Ascending aorta (tissue), 2 donors: ENCODE results near the gene SLC35F3. TPM values are rescaled to one million over a fixed set of nuclear protein-coding genes. Genes with fewer than 3 reads are reported as not detected.

ENCODE experiments used
- DNase-seq, 2 donors: peaks; one replicate each; pipeline ENCODE4 v3.0.0-alpha.2; 2019; ENCODE audit warnings: low spot score in 2 of 2
- H3K27ac ChIP-seq, 2 donors: fragments of 200-600 bp; sonication (generic); one replicate each; pipeline ENCODE4 v1.5.1; 2016 to 2017; ENCODE audit warnings: mild to moderate bottlenecking in 1 of 2
- H3K27me3 ChIP-seq: fragments of 200-600 bp; sonication (generic); one replicate; pipeline ENCODE4 v1.5.1; 2017
- H3K36me3 ChIP-seq, 2 donors: fragments of 200-600 bp; sonication (generic); one replicate each; pipeline ENCODE4 v1.5.1; 2016
- H3K4me1 ChIP-seq, 2 donors: fragments of 200-600 bp; sonication (generic); one replicate each; pipeline ENCODE4 v1.5.1; 2016 to 2017; ENCODE audit warnings: mild to moderate bottlenecking in 1 of 2
- H3K4me3 ChIP-seq, 2 donors: fragments of 200-600 bp; sonication (generic); one replicate each; pipeline ENCODE4 v1.5.1; 2016 to 2017; ENCODE audit warnings: mild to moderate bottlenecking in 1 of 2
- H3K9me3 ChIP-seq, 2 donors: fragments of 200-600 bp; sonication (generic); one replicate each; pipeline ENCODE4 v1.5.1; 2016
- CTCF ChIP-seq, 3 experiments: fragments of 200-600 bp in 2 of 3; fragments of 450-650 bp in 1 of 3; sonication (generic) in 2 of 3; IDR thresholded peaks; one replicate each; pipeline ENCODE4 v1.5.1; 2016 to 2019; ENCODE audit warnings: antibody characterized with exemption in 3 of 3, mild to moderate bottlenecking in 1 of 3, moderate library complexity in 1 of 3
- intact Hi-C: fragments of 100-400 bp; cut with DNase I; formaldehyde crosslinking; loops from one replicate; pipeline ENCODE4 v1.15.1; 2023
- total RNA-seq: library from RNA; depleted of rRNA; stranded (reverse); fragments of >200 nt; gene quantifications from one replicate; pipeline ENCODE4 v1.1.0, GENCODE V29; 2016

The SLC35F3 gene
- total RNA-seq, 1 donor from 2014 or later: 1.4 TPM

- intact Hi-C loops: no loop called here
Measured at GRCh38 chr1:233945979-233946378, 41.5 kb downstream of the SLC35F3 start.

DNA sequence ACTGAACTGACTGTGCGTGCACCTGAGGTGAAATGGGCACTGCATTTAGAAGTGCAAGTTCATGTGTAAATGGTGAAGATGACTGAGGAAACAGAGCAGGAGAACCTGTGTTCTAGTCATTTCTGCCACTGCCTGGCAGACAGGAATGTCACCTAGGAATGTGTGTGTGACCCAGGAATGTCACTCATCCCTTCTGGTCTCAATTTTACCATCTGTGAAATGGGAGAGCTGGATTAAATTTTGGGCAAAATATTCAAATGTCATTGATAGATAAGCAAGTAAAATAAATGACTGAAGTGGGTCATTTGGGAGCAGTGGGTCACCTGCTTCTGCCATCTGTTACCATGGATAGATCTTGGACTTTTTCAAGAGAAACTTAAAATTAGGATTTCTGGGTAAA is 42.2 kb downstream of the SLC35F3 start:
- no peak overlapping the region for H3K27ac ChIP-seq
- peaks cover 0 to 4% of the 10 kb centered on the region in 2 donors for H3K9me3 ChIP-seq
- DNase-seq: no peak
- intact Hi-C loops: no loop called here
- no peaks in the 10 kb centered on the region for H3K27me3 ChIP-seq
- no peaks in the 10 kb centered on the region for H3K36me3 ChIP-seq
- no peaks in the 10 kb centered on the region for H3K4me1 ChIP-seq
- H3K4me3 ChIP-seq: no peak overlapping the region
- no peak for TF ChIP-seq CTCF (IDR thresholded peaks at IDR 0.05)

More at GRCh38 chr1:233945979-233946378, 41.5 kb downstream of the SLC35F3 start:
- peaks cover 0 to 4% of the 10 kb centered on the region in 2 donors for H3K9me3 ChIP-seq
- TF ChIP-seq CTCF (IDR thresholded peaks at IDR 0.05): no peak
- no peak overlapping the region for H3K27ac ChIP-seq
- H3K27me3 ChIP-seq: no peaks in the 10 kb centered on the region
- H3K4me1 ChIP-seq: no peaks in the 10 kb centered on the region
- no peak overlapping the region for H3K4me3 ChIP-seq
- DNase-seq: no peak
- no peaks in the 10 kb centered on the region for H3K36me3 ChIP-seq

DNA sequence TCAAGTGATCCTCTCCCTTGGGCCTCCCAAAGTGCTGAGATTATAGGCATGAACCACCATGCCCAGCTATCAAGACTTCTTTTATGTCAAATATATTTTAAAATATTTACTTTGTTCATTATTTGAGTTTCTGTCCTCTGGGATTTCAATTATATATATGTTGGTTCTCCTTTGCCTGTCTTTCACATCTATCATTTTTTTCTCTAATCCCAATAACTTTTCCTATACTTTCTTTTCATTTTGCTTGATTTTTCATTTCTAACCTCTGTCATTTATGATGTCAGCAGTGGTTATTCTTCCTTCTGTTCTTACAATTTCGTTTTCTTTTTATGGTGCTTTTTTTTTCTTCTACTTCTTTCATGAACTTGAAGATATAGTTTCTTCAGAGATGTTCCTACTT is 47.3 kb downstream of the SLC35F3 start:
- intact Hi-C loops: no loop called here
- H3K27ac ChIP-seq: no peak overlapping the region
- no peak for DNase-seq

GRCh38 chr1:233957691-233958090 is 53.2 kb downstream of the SLC35F3 start:
- H3K9me3 ChIP-seq: no peaks in the 10 kb centered on the region
- intact Hi-C loops: no loop called here
- H3K27ac ChIP-seq: no peak overlapping the region
- H3K27me3 ChIP-seq: no peaks in the 10 kb centered on the region
- no peak overlapping the region for H3K4me3 ChIP-seq
- H3K36me3 ChIP-seq: no peaks in the 10 kb centered on the region
- no peak for DNase-seq
- TF ChIP-seq CTCF (IDR thresholded peaks at IDR 0.05): no peak
- no peaks in the 10 kb centered on the region for H3K4me1 ChIP-seq

More for the DNA sequence above, 47.3 kb downstream of the SLC35F3 start:
- Histone ChIP-seq H3K4me3 (no peak overlapping the region), H3K9me3 (no peaks in the 10 kb centered on the region), H3K27me3 (no peaks in the 10 kb centered on the region), H3K36me3 (no peaks in the 10 kb centered on the region), H3K4me1 (no peaks in the 10 kb centered on the region)
- no peak for TF ChIP-seq CTCF (IDR thresholded peaks at IDR 0.05)

DNA sequence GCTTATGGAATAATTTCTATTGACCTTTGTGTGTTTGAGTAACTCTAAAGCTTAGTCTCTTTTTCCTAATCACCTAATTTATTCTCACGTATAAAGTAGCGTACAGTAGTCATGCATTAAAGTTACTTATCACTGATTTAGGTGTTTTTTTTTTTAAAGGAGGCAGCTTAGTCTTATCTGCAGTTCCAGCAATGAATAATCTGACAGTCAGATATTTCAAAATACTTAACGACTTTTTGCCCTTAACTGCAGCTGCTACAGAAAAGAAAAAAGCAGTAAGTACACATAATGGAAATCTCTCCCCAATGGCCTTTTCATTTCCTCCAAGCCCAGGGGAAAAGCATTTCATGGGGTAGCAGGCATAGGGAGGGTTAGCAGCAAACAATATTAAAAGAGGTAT is 54.6 kb downstream of the SLC35F3 start:
- intact Hi-C loops: no loop called here
- Histone ChIP-seq H3K27me3 (no peaks in the 10 kb centered on the region), H3K27ac (no peak overlapping the region), H3K9me3 (no peaks in the 10 kb centered on the region), H3K4me1 (no peaks in the 10 kb centered on the region), H3K36me3 (no peaks in the 10 kb centered on the region), H3K4me3 (no peak overlapping the region)
- TF ChIP-seq CTCF (IDR thresholded peaks at IDR 0.05): no peak
- no peak for DNase-seq

- H3K4me1 ChIP-seq: no peaks in the 10 kb centered on the region
- intact Hi-C loops: no loop called here
- no peak overlapping the region for H3K27ac ChIP-seq
- no peak for DNase-seq
- no peaks in the 10 kb centered on the region for H3K36me3 ChIP-seq
- no peaks in the 10 kb centered on the region for H3K9me3 ChIP-seq
- no peaks in the 10 kb centered on the region for H3K27me3 ChIP-seq
- no peak for TF ChIP-seq CTCF (IDR thresholded peaks at IDR 0.05)
- H3K4me3 ChIP-seq: no peak overlapping the region
Measured at GRCh38 chr1:233959971-233960370, 55.5 kb downstream of the SLC35F3 start.
